Endothelial cell of umbilical vein (primary cell): ENCODE measurements around the gene ZMAT5. TPM values are rescaled to one million over a fixed set of nuclear protein-coding genes. Genes with fewer than 3 reads are reported as not detected.

Experiments used
- BruUV-seq: library from RNA; stranded (reverse); fragments of 400-500 nt; replicated peaks from 2 replicates; lab custom pipeline; 2021; lab: Mats Ljungman, UMichigan
- CTCF ChIA-PET: fragments of 300-600, 350-600 bp; sonication (Branson Sonifier 250); formaldehyde crosslinking; loops from one replicate; lab custom pipeline; 2021; ENCODE audit warnings: antibody characterized with exemption, inconsistent platforms; lab: Charles Lee
- POLR2A ChIA-PET: fragments of 300-600, 350-600 bp; sonication (Branson Sonifier 250); formaldehyde crosslinking; loops from one replicate; lab custom pipeline; 2021; ENCODE audit warnings: antibody characterized with exemption, inconsistent platforms; lab: Charles Lee
- DNase-seq: peaks from one replicate; pipeline ENCODE4 v3.0.0-alpha.2; 2011; ENCODE audit warnings: low read depth, low spot score
- FAIRE-seq: peaks from 2 replicates; lab custom pipeline; 2011; peaks lifted over from hg19 to GRCh38; lab: Jason Lieb, UNC
- H2AFZ ChIP-seq: 2 replicates; pipeline ENCODE4 v1.6.0; 2012; ENCODE audit warnings: low read depth, low read length, control low read depth, inconsistent platforms
- H3K27ac ChIP-seq: 2 replicates; pipeline ENCODE4 v1.5.1; 2011; ENCODE audit warnings: low read depth, mild to moderate bottlenecking, control low read depth, low read length, moderate library complexity; ENCODE audit not compliant: insufficient read depth
- H3K27me3 ChIP-seq, 2 experiments: 2 replicates each; pipeline versions ENCODE4 v1.6.0 to v1.6.1; 2011; ENCODE audit warnings: low read length in 2 of 2, mixed read lengths in 1 of 2; ENCODE audit not compliant: control insufficient read depth in 2 of 2, insufficient read depth in 2 of 2
- H3K36me3 ChIP-seq, 2 experiments: 2 replicates in 1 of 2; 3 replicates in 1 of 2; pipeline ENCODE4 v1.5.1; 2011; ENCODE audit warnings: low read length in 2 of 2, mild to moderate bottlenecking in 1 of 2, moderate library complexity in 1 of 2; ENCODE audit not compliant: control insufficient read depth in 2 of 2, insufficient read depth in 2 of 2; ENCODE audit errors: extremely low read depth in 1 of 2
- H3K4me1 ChIP-seq: 3 replicates; pipeline ENCODE4 v1.5.1; 2011; ENCODE audit warnings: mild to moderate bottlenecking, low read length; ENCODE audit not compliant: control insufficient read depth, insufficient read depth; ENCODE audit errors: extremely low read depth
- H3K4me2 ChIP-seq: 2 replicates; pipeline ENCODE4 v1.6.1; 2011; ENCODE audit warnings: low read length, control low read depth, mixed read lengths; ENCODE audit not compliant: insufficient read depth
- H3K4me3 ChIP-seq, 3 experiments: fragments of 200-600 bp in 1 of 3; sonication (generic), shearing (Covaris generic) in 1 of 3; replicated peaks in 1 of 3; 2 replicates each; pipeline ENCODE4 v1.5.1; 2011 to 2016; ENCODE audit warnings: control low read depth in 3 of 3, low read length in 3 of 3, mild to moderate bottlenecking in 2 of 3, inconsistent platforms in 1 of 3, low read depth in 1 of 3, moderate library complexity in 1 of 3; ENCODE audit not compliant: insufficient read depth in 1 of 3
- H3K79me2 ChIP-seq: 2 replicates; pipeline ENCODE4 v1.6.0; 2012; ENCODE audit warnings: low read length, inconsistent platforms; ENCODE audit not compliant: control insufficient read depth, insufficient read depth
- H3K9ac ChIP-seq: replicated peaks from 2 replicates; pipeline ENCODE3; 2011; ENCODE audit warnings: low read length, control low read depth; ENCODE audit not compliant: insufficient read depth; ENCODE audit errors: extremely low read depth
- H3K9me1 ChIP-seq: replicated peaks from 3 replicates; pipeline ENCODE4 v1.6.0; 2011; ENCODE audit warnings: mild to moderate bottlenecking, low read length; ENCODE audit not compliant: control insufficient read depth, insufficient read depth; ENCODE audit errors: extremely low read depth
- H3K9me3 ChIP-seq: replicated peaks from 2 replicates; pipeline ENCODE4 v1.5.1; 2012; ENCODE audit warnings: low read length, inconsistent platforms; ENCODE audit not compliant: control insufficient read depth, insufficient read depth
- H4K20me1 ChIP-seq: replicated peaks from 2 replicates; pipeline ENCODE3; 2011; ENCODE audit warnings: mild to moderate bottlenecking, low read length; ENCODE audit not compliant: control insufficient read depth, insufficient read depth; ENCODE audit errors: extremely low read depth
- EZH2 ChIP-seq: IDR thresholded peaks from 2 replicates; pipeline ENCODE4 v1.6.1; 2012; ENCODE audit warnings: borderline replicate concordance, low read depth, mild to moderate bottlenecking, moderate library complexity, low read length, inconsistent platforms; ENCODE audit not compliant: severe bottlenecking
- FOS ChIP-seq: IDR thresholded peaks from 2 replicates; pipeline ENCODE4 v1.6.1; 2011; ENCODE audit warnings: mild to moderate bottlenecking, low read length, moderate library complexity, borderline replicate concordance; ENCODE audit not compliant: insufficient read depth
- GATA2 ChIP-seq: IDR thresholded peaks from 2 replicates; pipeline ENCODE4 v1.7.0; 2011; ENCODE audit warnings: low read depth, mild to moderate bottlenecking, moderate library complexity, mixed read lengths, low read length; ENCODE audit not compliant: insufficient read length, insufficient read depth
- JUN ChIP-seq: IDR thresholded peaks from 2 replicates; pipeline ENCODE4 v1.6.1; 2011; ENCODE audit warnings: borderline replicate concordance, low read depth; ENCODE audit not compliant: insufficient read length, insufficient read depth
- MYC ChIP-seq: IDR thresholded peaks from one replicate; pipeline ENCODE4 v1.6.1; 2011; ENCODE audit warnings: mild to moderate bottlenecking, low read depth, low read length
- POLR2A ChIP-seq: IDR thresholded peaks from 2 replicates; pipeline ENCODE4 v1.6.1; 2012; ENCODE audit warnings: low read depth, mild to moderate bottlenecking, control low read depth, low read length
- POLR2AphosphoS5 ChIP-seq: IDR thresholded peaks from 2 replicates; pipeline ENCODE4 v1.6.1; 2012; ENCODE audit warnings: low read depth, mild to moderate bottlenecking, control low read depth, low read length, moderate library complexity; ENCODE audit not compliant: insufficient read depth
- dilution Hi-C: fragments of 300-500 bp; cut with MboI; formaldehyde crosslinking; loops from one replicate; pipeline ENCODE4 v1.15.0; 2019; ENCODE audit warnings: low sequenced_read_pairs; ENCODE audit not compliant: extremely low pct_ligation_motif_present
- intact Hi-C: fragments of 100-400 bp; cut with micrococcal nuclease; formaldehyde crosslinking; loops from one replicate; pipeline ENCODE4 v1.10.0; 2022
- polyA plus RNA-seq, 4 experiments: library from polyadenylated mRNA; depleted of rRNA in 3 of 4; stranded (reverse) in 3 of 4; unstranded in 1 of 4; fragments of >200 nt; gene quantifications; 2 replicates each; pipeline versions ENCODE4 v1.2.1 to v1.2.3, GENCODE V29; 2011 to 2012; ENCODE audit warnings: missing spikeins in 1 of 4
- total RNA-seq: library from RNA; stranded (reverse); gene quantifications from 2 replicates; pipeline ENCODE4 v1.2.3, GENCODE V29; 2021
- TF ChIP-seq, protein P1 (sequence below): IDR thresholded peaks from 2 replicates; pipeline ENCODE4 v1.6.1; 2011; ENCODE audit not compliant: insufficient read depth, insufficient read length
- TF ChIP-seq, protein P2 (sequence below), 2 donors: IDR thresholded peaks; 1 replicate in 1 of 2; 2 replicates in 1 of 2; pipeline ENCODE4 v1.5.1; 2011; ENCODE audit warnings: low read length in 2 of 2, mild to moderate bottlenecking in 2 of 2, moderate library complexity in 2 of 2, control low read depth in 1 of 2, inconsistent platforms in 1 of 2, low read depth in 1 of 2; ENCODE audit not compliant: insufficient read depth in 1 of 2; ENCODE audit errors: extremely low read depth in 1 of 2

The ZMAT5 gene
- total and polyA plus RNA-seq, 2 donors (not counting 3 experiments of a cell fraction or from before 2014, with no cell fraction given) = 24.9 to 43.6 TPM

- H3K4me2 ChIP-seq = no peak overlapping the region
- H3K4me1 ChIP-seq = no peaks in the 10 kb centered on the region
- H3K9ac ChIP-seq = no peak overlapping the region
- intact Hi-C loops (loop anchor here (5.0 kb wide), 1 partner anchor 282 kb away; no protein-coding TSS in a partner anchor), dilution Hi-C loops (no loop called here)
- H3K4me3 ChIP-seq = no peak overlapping the region
- H3K9me3 ChIP-seq = no peaks in the 10 kb centered on the region
- TF ChIP-seq EZH2 = no peak
- no peak for TF ChIP-seq POLR2AphosphoS5
- no peak for TF ChIP-seq JUN
- TF ChIP-seq FOS = no peak
- no peak for TF ChIP-seq MYC
- no peak for TF ChIP-seq GATA2
- TF ChIP-seq POLR2A = no peak
- TF ChIP-seq, protein P1, sequence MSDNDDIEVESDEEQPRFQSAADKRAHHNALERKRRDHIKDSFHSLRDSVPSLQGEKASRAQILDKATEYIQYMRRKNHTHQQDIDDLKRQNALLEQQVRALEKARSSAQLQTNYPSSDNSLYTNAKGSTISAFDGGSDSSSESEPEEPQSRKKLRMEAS = no peak
- TF ChIP-seq, protein P2, sequence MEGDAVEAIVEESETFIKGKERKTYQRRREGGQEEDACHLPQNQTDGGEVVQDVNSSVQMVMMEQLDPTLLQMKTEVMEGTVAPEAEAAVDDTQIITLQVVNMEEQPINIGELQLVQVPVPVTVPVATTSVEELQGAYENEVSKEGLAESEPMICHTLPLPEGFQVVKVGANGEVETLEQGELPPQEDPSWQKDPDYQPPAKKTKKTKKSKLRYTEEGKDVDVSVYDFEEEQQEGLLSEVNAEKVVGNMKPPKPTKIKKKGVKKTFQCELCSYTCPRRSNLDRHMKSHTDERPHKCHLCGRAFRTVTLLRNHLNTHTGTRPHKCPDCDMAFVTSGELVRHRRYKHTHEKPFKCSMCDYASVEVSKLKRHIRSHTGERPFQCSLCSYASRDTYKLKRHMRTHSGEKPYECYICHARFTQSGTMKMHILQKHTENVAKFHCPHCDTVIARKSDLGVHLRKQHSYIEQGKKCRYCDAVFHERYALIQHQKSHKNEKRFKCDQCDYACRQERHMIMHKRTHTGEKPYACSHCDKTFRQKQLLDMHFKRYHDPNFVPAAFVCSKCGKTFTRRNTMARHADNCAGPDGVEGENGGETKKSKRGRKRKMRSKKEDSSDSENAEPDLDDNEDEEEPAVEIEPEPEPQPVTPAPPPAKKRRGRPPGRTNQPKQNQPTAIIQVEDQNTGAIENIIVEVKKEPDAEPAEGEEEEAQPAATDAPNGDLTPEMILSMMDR (IDR thresholded peaks at IDR 0.05; ENCODE audit: extremely low read depth in 1 of 2, insufficient read depth in 1 of 2, low read depth in 1 of 2, low read length in 2 of 2) = no peak
- H3K36me3 ChIP-seq = peaks cover 0 to under 1% of the 10 kb centered on the region in 2 experiments
- H3K79me2 ChIP-seq = no peaks in the 10 kb centered on the region
- no peak overlapping the region for H3K27ac ChIP-seq
- ChIA-PET CTCF (interaction anchor here (1.3 kb wide), 2 partner anchors 24 to 280 kb away, joined by 3 to 9 read pairs; no protein-coding TSS in a partner anchor), POLR2A (interaction anchor here (0.6 kb wide), 1 partner anchor 127 kb away, joined by 3 read pairs; no protein-coding TSS in a partner anchor)
- H2AFZ ChIP-seq = no peak overlapping the region
- no peaks in the 10 kb centered on the region for H4K20me1 ChIP-seq
- H3K9me1 ChIP-seq = no peaks in the 10 kb centered on the region
- H3K27me3 ChIP-seq = peaks cover 5% of the 10 kb centered on the region in 2 experiments
- DNase-seq (no peak), FAIRE-seq (no peak)
- BruUV-seq = no TSS peak
Measured at GRCh38 chr22:29724843-29725242, 42.0 kb downstream of the ZMAT5 start.
